ENCODE data around the gene ALG14. TPM values are rescaled to one million over a fixed set of nuclear protein-coding genes. Genes with fewer than 3 reads are reported as not detected.

ALG14 gene
- total RNA-seq, 2 donors from 2014 or later: 1.6 TPM

DNA sequence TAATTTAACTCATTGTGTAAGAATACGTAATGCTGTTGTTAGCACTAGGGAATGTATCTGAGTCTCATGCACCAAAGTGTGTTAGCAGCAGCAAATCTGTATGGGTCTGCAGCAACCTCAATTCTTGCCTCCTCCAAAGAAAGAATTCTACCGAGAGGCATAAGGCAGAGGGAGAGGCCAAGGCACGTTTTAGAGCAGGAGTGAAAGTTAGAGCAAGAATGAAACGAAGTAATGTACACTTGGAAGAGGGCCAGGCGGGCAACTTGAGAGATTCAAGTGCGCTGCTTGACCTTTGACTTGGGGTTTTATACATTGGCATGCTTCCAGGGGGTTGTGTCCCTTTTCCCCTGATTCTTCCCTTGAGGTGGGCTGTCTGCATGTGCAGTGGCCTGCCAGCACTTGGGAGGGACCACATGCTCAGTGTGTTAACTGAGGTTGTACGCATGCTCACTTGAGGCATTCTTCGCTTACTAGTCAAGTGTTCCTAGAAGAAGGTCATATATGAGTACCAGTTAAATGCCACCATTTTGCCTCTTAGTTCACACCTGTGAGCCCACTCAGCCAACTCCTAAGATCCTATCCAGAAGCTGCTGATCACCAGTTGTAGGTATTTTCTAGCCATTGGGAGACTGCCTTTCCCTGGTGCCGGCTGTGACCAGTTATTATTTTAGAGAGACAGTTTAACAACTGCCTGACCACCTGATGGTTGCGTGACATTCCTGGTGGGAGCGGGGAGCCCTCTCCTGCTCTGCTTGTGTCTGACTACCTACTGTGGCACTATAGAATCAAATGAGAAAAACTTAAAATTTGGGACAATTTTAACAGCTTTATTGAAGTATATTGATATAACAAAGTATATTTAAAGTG is 143.2 kb downstream of the ALG14 start:
- Histone ChIP-seq H3K36me3 (no peaks in the 10 kb centered on the region), H3K27me3 (replicated peaks; ENCODE audit: insufficient read depth) (no peaks in the 10 kb centered on the region), H3K4me1 (ENCODE audit: control insufficient read depth in 1 of 2, low read depth in 2 of 2) (peaks cover 11 to 38% of the 10 kb centered on the region in 2 donors), H3K27ac (peak overlapping the region; percentile 65 to 99), H3K4me3 (peak overlapping the region; percentile 92), H3K9me3 (no peaks in the 10 kb centered on the region)
- DNase-seq (ENCODE audit: low spot score) (no peak), ATAC-seq (ENCODE audit: insufficient number of reproducible peaks, low FRiP score, low read depth) (no peak)
- TF ChIP-seq CTCF (IDR thresholded peaks at IDR 0.05): no peak

DNA sequence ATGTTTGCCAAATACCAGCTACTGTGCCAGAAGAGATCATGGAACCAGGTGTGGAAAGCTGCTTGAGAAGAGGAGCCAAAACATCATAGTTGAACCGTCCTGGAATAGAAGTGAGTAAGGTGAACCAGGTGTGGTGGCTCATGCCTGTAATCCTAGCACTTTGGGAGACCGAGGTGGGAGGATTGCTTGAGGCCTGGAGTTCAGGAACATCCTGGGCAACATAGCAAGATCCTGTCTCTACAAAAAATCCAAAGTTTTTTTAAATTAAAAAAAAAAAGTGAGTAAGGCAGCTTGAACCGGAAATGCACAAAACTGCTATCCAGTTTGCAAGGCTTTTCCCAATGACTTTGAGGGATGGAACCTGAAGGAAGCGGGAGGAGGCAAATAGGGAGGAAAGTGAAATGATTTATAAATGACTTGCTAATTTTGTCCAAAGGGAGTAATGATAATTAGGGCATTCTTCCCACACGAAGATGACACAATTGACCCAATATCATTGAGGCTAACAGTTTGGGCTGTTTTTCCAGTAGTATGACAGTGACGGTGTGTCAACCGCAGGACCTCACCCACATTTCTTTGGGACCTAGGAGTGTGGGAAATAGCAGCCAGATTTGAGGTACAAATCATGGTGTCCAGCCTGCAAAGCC is 144.3 kb downstream of the ALG14 start:
- H3K4me1 ChIP-seq (ENCODE audit: control insufficient read depth in 1 of 2, low read depth in 2 of 2): peaks cover 12 to 49% of the 10 kb centered on the region in 2 donors
- H3K4me3 ChIP-seq: peak overlapping the region; percentile 92
- no peak for TF ChIP-seq CTCF (IDR thresholded peaks at IDR 0.05)
- peak overlapping the region; percentile 99 for H3K27ac ChIP-seq
- DNase-seq (ENCODE audit: low spot score) (no peak), ATAC-seq (ENCODE audit: insufficient number of reproducible peaks, low FRiP score, low read depth) (no peak)
- no peaks in the 10 kb centered on the region for H3K27me3 ChIP-seq (replicated peaks; ENCODE audit: insufficient read depth)
- H3K36me3 ChIP-seq: no peaks in the 10 kb centered on the region
- no peaks in the 10 kb centered on the region for H3K9me3 ChIP-seq

GRCh38 chr1:94927405-94928175 is 145.2 kb downstream of the ALG14 start:
- Histone ChIP-seq H3K4me1 (ENCODE audit: control insufficient read depth in 1 of 2, low read depth in 2 of 2) (peaks cover 20 to 57% of the 10 kb centered on the region in 2 donors), H3K36me3 (no peaks in the 10 kb centered on the region), H3K9me3 (no peaks in the 10 kb centered on the region), H3K4me3 (peak overlapping the region; percentile 92), H3K27ac (peak overlapping the region; percentile 99), H3K27me3 (replicated peaks; ENCODE audit: insufficient read depth) (no peaks in the 10 kb centered on the region)
- TF ChIP-seq CTCF (IDR thresholded peaks at IDR 0.05): no peak
- DNase-seq (ENCODE audit: low spot score): no peak
- no peak for ATAC-seq (ENCODE audit: insufficient number of reproducible peaks, low FRiP score, low read depth)

DNA sequence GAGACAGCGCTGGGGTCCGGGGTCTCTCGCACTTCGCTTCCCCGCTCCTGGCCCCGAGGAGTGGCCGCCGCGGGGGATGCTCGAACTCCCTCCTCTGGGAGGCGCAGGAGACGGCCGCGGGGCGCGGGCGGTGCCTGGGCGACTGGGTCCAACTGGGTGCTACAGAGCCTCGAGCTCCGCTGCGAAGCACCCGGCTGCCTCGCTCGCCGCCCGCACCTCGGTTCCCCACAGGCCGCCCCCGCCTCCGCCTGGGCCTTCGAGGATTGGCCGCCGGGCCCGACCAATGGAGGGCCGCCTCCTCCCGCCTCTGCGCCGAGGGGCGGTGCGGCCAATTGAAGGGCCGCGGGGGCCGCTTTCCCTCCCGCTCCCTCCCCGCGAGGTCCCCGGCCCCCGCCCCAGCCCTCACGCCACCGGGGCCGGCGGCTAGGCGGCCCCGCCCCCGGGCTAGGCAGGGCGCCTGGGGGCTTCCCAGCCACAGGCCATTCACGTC is 145.8 kb downstream of the ALG14 start, which contains the start of gene CNN3:
TSS of gene CNN3 (minus strand) at position 196 of the 490 bp plus-strand sequence. CDS start 216 bp downstream, outside the sequence.
- H3K36me3 ChIP-seq: no peaks in the 10 kb centered on the region
- TF ChIP-seq CTCF (IDR thresholded peaks at IDR 0.05): no peak
- peak; percentile 85 for ATAC-seq (ENCODE audit: insufficient number of reproducible peaks, low FRiP score, low read depth)
- DNase-seq (ENCODE audit: low spot score): peak; percentile 68
- H3K27ac ChIP-seq: peak within 1 kb of the TSS; percentile 99
- H3K4me1 ChIP-seq (ENCODE audit: control insufficient read depth in 1 of 2, low read depth in 2 of 2): peaks cover 23 to 64% of the 10 kb centered on the region in 2 donors
- peak within 1 kb of the TSS; percentile 92 for H3K4me3 ChIP-seq
- H3K27me3 ChIP-seq (replicated peaks; ENCODE audit: insufficient read depth): no peaks in the 10 kb centered on the region
- no peaks in the 10 kb centered on the region for H3K9me3 ChIP-seq

Measured in thoracic aorta (tissue), 2 donors.